ENCODE results near the gene LFNG.

LFNG gene

DNA sequence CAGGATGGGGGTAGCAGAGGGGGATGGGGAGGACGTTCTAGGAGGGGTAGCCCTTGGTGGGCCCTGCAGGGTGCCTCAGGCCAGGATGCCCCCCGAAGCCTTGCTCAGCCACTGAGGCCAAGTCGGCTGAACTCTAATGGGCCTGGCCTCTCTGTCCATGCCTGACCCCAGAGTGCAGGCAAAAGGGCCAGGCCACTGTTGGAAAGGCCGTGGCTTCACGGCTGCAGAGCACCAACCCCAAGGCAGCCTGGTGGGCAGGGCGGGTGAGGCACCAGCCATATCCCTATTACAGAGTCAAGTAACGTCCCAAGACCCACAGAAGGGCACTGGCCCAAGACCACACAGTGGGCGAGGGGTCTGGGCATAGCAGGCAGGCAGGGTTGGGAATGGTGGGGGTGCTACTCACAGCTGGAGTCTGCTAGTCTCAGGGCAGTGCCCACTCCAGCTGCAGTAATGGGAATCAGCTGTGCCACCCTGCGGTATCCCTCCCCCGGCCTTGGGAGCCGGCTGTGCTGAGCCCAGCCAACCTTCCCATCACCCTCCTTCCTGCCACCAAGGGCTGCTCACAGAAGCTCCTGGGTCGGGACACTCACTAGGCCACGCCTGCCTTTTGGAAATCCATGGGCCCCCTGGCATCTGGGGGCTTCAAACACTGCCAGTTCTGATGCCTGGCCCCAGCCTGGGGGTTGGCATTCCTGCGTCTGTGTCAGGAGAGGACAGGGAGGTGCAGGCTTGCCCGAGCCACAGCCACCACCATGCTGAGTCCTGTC lies 4.0 kb upstream of the LFNG start:
- DNase-seq, result no peak

DNA sequence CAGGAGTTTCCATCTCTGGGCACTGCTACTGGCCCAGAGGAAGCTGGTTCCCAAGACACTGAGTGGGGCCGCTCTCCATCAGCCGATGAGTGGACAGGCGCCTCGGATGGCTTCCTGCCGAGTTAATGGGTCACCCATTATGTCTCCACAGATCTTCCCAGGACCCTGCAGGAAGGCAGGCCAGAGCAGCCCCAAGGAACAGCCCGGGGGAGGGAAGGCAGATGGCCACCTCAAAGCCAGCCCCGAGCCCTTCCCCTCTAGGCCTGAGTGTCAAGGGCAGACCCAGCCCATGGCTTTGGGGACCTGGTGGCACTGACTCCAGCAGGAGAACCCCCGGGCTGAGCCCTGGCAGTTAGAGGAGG lies 3.4 kb upstream of the LFNG start:
- no peak for DNase-seq

DNA sequence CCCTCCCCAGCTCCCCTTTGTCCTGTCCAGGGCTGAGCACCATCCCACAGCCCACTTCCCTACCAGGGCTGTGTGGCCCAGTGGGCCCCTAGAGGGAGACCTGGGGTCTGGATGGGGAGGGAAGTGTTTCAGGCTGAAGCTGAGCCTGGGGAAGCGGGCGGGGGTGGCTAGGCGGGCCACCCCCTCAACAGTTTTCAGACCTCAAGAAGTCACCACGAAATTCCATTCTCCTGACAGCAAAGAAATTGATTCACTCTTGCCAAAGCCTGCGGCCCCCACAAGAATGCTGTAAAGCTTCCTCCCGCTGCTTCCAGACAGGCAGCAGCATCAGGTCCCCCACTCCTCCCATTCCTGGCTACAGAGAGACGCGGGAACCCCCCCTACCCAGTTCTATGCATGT lies 2.5 kb upstream of the LFNG start:
- DNase-seq, result no peak

DNA sequence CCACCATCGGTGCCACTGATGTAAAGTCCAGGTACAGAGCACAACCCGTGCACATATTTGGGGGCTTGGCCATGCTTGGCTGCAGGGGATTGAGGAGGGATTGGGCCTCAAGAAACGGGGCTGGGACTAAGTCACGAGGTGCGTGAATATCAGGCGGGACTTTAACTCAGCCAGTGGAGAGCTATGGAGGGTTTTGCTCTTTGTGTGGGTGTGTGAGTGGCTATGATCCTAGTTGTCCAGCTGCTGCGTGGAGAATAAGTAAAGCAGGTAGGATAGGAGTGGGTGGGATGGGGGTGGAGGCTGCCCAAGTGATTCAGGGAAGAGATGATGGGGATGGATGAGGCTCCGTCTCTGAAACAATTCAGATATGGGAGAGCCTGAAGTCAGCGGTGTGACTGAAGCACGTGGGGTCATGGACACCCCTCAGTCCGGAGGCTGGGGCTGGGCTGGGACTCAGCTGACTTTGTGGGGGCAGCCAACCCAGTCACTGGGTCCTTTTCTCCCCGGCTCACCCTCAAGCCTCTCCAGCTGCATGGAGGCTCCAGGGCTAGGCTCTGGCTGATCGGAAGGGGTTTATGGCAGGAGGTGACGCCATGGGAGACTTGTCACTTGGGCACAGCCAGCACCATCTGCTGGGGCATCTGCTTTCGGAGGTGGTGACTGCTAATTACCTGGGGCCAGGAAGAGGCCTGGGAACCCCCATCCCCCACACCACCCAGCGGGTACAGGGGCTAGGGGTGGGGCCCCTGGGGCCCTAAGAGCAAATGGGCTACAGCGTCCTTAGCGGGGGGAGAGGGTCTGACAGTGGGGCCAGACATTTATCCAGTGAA lies 1.7 kb upstream of the LFNG start:
- no peak for DNase-seq

DNA sequence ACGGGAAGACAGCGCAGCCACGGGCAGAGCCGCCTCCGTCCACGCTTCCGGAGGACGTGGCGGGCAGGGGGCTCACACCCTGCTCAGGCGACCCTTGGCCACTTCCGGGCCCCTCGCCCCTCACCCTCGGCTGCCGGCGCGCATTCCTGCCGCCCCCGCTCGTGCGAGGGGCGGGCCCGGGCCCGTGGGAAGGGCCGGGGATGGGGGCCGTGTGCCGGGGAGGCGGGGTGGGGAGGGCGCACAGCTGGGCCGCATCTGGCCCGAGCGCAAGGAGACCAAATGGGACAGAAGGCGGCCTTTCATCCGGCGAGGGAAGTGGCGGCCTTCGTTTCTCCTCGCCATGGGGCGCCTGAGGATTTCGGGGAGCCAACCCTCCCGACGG lies 846 bp upstream of the LFNG start:
- no peak for DNase-seq

DNA sequence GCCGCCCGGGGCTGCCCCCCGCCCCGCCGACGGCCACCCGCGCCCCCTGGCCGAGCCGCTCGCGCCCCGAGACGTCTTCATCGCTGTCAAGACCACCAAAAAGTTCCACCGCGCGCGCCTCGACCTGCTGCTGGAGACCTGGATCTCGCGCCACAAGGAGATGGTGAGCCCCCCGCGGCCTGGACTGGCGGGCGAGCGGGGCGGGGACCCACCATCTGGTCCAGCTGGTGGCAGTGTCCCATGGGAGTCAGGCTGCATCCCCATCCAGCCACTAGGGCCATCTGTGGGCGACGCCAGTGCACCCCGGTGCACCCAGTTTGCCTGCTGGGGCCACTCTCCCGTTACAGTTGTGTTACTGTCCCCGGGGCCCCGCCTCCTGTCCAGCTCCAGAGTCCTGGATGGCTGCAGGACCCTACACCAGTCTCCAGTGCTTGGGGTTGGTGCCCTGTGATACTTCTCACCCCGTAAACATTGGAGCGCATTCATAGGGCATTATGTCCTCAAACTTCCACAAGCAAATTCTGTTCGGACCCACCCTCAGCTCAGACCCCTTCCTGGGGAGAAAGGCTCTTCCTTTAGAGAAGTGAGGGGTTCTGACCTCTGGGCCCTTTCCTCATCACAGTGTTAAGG lies 672 bp downstream of the LFNG start:
- peak in 3 of 58 donors; percentile 27 to 38 (median 32) for DNase-seq

DNA sequence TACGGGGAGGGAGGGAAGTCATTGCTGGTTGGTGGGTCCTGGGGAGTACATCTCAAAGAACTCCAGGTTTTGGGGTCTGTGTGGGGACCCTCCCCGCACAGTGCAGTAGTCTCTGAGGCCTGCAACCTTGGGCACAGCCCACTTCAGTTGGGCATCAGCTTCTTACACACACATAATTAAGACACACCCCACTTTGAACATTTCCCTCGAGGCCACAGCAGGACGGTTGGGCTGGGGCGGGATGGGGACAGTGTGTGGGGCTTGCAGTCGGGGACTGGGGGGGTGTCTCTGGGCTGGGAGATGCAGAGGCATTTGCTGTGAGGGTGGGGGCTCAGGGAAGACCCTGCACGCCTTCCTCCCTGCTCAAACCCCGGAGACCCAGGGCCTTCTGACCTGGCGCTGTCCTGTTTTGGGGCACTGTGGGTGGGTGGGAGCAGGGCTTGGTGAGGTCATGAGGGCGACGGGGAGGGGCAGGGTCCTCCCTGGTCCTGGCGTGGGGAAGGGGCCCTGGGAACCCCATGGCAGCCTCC lies 1.3 kb downstream of the LFNG start:
- peak in 2 of 58 donors; percentile 25 to 60 for DNase-seq

DNA sequence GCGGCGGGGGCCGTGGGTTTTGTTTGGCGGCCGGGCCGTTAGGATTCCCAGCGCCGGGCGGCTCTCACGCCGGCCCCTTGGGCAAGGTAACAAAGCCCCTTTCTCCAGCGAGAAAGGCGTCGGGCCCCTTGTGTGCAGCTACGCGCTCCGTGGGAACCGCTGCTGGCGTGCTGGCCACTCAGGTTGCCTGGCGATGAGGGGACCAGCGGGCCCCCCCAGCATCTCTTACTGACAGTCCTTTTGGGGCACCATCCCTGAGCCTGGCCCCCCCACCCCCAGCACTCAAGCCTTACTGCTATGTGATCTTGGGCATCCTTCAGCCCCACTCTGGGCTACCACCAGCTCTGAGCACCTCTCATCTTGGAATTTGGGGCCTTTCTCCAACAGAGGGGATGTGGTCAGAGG lies 1.8 kb downstream of the LFNG start:
- peak in 6 of 58 donors; percentile 15 to 51 (median 30) for DNase-seq

DNA sequence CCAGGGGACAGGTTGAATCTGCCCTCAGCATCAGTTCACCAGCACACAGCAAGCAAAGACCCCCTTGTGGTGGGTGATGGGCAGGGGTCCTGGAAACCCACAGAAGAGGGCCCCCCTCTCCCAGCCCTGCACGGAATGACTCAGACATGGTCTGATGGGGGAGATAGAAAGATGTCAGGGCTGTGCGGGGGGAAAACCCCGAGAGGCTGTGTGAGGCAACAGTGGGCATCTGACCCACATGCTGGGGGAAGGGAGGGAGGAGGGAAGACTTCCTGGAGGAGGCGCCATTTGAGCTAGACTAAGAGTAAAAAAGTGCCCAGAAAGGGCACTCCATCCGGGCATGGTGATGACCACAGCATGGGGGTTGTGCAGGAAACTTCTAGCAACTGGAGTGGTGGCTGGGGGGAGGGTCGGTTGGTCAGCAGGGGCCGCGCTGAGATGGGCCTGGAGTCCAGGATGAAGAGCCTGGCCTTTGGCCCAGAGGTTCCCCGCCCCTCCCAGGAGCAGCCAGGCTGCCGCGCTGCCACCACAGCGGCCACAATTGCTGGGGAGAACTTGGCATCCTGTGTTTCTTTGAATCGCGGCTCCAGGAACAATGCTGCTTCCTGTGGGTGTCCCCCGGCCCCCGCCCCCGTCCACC lies 2.5 kb downstream of the LFNG start:
- DNase-seq, result peak in 18 of 58 donors; percentile 15 to 53 (median 34)

DNA sequence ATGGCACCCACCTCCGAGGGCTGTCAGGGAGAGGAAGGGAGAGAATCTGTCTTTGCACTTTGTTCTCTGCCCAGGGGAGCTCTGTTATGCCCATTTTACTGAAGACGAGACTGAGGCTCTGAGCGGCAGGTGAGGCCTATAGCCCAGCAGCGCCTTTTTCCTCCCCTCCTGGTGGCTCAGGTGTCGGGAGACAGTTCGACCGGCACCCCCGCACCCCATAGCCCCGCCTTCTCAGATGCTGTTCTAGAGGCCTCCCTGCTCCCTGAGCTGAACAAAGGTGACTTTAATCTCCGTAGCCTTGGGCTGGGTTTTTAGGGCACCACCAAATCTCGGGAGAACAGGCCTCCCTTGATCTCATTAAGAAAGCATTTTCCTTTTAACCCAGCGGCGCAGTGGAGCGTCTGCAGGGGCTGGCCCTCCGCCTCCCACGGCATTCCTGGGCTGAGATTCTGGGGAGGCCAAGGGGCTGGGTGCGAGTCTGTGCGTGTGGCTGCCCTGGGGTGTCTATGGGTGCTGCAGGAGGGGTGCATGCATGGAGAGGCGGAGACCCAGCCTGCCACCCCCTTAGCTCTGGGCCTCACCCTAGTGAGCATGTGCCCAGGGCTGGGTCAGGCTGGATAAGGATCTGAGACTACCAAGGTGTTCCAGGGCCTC lies 3.3 kb downstream of the LFNG start:
- no peak for DNase-seq

DNA sequence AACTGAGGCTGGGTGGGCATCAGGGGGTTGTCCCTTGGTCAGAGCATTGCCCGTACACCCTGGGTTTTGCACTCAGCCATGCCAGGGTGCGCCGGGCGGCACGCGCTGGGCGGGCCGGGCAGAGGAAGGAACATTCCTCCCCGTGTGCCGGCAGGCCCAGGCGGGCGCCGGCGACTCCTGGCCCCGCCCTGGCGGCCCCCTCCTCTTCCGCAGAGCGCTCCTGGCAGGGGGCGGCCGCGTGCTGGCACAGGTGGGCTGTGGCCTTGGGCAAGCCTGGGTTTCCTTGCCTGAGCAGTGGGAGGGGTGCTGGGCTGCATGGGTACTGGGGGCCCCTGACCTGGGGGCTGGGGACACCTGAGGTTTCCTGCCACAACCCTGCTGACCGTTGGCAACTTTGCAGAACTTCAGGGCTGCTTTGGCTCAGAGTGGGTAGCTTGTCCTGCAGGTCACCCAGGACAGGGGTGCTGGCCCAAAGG lies 3.9 kb downstream of the LFNG start:
- DNase-seq, result peak in 1 of 58 donors; percentile 61

DNA sequence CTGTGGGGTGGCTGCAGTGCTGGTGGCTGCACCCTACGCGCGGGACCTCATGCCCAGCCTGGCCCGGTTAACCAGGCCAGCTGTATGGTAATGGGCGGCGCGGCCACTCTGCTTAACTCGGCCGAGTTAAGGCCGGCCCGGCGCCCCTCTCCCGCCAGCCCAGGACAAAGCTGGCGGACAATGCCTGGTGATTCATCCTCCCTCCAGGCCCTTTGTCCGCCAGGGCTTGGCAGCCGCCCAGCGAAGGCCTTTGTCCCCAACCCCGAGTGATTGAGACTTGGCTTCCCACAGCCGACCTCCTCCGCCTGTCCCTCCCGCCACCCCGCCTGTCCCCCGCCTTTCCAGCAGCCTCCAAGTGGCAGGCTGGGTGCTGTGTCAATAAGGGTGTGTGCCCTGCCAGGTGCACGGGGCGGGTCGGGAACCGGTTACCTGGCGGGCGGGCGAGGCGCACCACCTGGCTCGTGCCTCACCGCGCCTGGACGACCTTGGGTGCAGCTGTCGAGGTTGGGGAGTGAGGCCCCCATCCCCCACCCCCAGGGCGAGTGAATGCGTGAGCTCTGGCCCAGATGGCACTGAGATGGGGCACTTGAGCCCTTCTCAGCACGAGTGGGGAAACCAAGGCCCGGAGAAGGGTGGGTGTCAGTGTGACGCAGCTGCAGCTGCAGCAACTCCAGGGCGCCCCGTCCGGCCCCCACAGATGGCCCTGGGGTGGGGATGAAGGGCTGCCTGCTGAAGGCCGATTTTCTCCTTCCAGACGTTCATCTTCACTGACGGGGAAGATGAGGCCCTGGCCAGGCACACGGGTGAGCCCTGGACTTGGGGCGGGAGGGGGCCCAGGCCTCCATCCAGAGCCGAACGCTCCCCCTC lies 4.6 kb downstream of the LFNG start:
- peak in 55 of 58 donors; percentile 11 to 97 (median 82) for DNase-seq

DNA sequence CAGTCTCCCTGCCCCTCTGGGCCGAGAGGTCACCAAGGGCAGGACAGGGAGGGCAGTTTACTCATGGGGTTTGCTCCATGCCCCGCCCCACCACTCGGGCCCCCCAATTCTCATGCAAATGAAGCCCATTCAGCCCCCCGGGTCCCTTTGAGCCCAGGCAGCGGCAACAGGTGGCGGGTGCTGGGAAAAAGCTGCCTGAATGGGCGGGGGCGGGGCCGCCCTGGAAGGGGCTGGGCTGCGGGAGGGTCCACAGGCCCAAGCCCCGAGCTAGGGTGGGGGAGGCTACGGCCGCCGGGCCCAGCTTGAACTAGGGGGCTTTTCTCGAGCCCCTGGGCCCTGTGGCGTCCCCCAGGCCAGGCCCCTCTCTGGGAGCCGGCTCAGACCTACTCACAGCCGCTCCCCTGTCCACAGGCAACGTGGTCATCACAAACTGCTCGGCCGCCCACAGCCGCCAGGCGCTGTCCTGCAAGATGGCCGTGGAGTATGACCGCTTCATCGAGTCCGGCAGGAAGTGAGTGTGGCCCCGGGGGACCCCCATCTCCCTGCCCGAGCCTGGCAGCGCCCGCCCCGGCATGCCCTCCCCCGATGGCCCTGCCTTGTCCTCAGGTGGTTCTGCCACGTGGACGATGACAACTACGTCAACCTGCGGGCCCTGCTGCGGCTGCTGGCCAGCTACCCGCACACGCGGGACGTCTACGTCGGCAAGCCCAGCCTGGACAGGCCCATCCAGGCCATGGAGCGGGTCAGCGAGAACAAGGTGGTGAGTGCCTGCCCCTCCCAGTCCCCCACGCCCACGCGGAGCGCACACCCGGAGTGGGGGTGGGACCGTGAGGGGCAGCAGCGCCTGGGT lies 5.5 kb downstream of the LFNG start:
- no peak for DNase-seq

DNA sequence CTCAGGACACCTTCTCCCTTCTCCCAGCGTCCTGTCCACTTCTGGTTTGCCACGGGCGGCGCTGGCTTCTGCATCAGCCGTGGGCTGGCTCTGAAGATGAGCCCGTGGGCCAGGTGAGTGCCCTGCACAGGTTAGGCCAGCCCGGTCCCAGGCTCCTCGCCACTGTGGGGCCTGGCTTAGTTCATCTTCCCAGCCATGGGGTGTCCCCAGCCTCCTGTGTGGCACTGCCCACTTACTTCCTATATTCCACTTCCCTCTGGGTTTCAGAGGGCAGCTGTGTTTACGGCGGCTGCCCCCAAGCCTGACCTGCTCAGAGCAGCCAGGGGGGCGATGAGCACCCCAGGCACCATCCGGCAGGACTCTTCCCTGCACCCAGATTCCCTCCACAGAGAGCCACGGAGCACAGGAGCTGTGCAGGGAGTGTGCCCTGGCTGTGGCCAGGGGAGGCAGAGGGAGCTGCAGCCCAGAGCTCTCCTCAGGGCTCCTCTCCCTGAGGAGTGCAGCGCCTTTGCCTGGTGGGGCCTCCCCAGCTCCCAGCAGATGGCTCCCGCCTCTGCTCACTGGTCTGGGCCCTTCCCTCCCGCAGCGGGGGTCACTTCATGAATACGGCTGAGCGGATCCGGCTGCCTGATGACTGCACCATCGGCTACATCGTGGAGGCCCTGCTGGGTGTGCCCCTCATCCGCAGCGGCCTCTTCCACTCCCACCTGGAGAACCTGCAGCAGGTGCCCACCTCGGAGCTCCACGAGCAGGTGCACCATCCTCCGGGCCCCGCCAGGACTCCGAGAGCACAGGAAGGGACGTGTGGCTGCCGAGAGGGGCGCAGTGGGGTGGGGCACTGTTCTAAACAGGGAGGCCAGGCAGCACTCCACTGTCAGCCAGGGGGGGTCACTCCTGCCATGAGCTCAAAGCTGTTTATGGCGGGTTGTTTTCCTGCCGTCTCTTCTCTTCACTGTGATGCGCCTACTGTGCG lies 6.4 kb downstream of the LFNG start:
- DNase-seq, result no peak

DNA sequence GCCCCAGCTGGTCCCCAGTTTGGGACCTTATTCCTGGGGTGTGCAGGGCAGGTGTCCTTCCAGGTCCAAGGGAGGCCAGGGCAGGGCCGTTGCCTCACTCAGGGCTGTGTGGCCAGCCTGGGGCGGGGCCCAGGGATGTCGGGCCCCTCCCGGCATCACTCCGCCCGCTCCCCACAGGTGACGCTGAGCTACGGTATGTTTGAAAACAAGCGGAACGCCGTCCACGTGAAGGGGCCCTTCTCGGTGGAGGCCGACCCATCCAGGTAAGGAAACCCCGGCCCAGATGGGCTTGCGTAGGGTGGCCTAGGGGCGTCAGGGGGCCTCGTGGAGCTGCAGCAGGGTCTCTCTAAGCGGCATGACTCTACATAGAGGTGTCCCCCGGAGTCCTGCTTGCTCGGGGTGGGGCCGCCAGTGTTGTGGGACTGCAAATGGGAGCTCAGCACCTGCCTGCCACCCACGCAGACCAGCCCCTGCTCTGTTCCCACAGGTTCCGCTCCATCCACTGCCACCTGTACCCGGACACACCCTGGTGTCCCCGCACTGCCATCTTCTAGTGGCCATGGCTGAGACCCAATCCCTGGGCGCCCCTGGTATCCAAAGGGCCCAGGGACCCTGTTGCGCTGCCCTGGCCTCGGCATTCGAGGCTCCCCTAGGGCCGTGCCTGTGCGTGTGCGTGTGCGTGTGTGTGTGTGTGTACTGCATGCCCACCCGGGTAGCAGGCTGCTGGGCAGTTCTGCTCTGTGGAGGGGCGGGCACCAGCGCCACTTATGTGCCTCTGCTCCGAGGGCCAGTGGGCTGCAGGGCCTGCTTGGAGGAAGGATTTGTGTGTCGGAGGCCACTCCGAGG lies 7.3 kb downstream of the LFNG start:
- no peak for DNase-seq
